Tibial nerve (tissue), 4 donors: ENCODE results near the gene GSPT1. TPM values are rescaled to one million over a fixed set of nuclear protein-coding genes. Genes with fewer than 3 reads are reported as not detected.
"Not testable (repeated sequence)": the region's sequence is repeated elsewhere in the genome, so short reads cannot be mapped to it uniquely, and the experiment has no call there.

Experiments used
- DNase-seq, 2 donors: peaks; one replicate each; pipeline ENCODE4 v3.0.0-alpha.2; 2019; ENCODE audit warnings: low spot score in 2 of 2
- H3K27ac ChIP-seq, 4 donors: fragments of 200-600 bp; sonication (generic) in 3 of 4; one replicate each; pipeline ENCODE4 v1.5.1; 2017 to 2019; ENCODE audit warnings: mild to moderate bottlenecking in 1 of 4
- H3K27me3 ChIP-seq, 2 donors: fragments of 200-600 bp; sonication (generic) in 1 of 2; one replicate each; pipeline versions ENCODE4 v1.5.1 to v1.6.0; 2017 to 2019
- H3K36me3 ChIP-seq, 3 donors: fragments of 200-600 bp; sonication (generic); one replicate each; pipeline ENCODE4 v1.5.1; 2018 to 2019
- H3K4me1 ChIP-seq, 4 donors: fragments of 200-600 bp; sonication (generic) in 3 of 4; one replicate each; pipeline ENCODE4 v1.5.1; 2017 to 2019
- H3K4me3 ChIP-seq, 4 donors: fragments of 200-600 bp; sonication (generic) in 3 of 4; one replicate each; pipeline ENCODE4 v1.5.1; 2017 to 2019; ENCODE audit warnings: mild to moderate bottlenecking in 1 of 4, moderate library complexity in 1 of 4
- H3K9me3 ChIP-seq, 4 donors: fragments of 200-600 bp; sonication (generic) in 3 of 4; one replicate each; pipeline ENCODE4 v1.5.1; 2017 to 2019
- CTCF ChIP-seq, 5 experiments: fragments of 200-600 bp in 3 of 5; fragments of 450-650 bp in 2 of 5; sonication (generic) in 3 of 5; IDR thresholded peaks; one replicate each; pipeline ENCODE4 v1.5.1; 2016 to 2019; ENCODE audit warnings: antibody characterized with exemption in 5 of 5, mild to moderate bottlenecking in 3 of 5, moderate library complexity in 2 of 5
- EP300 ChIP-seq, 2 donors: sonication (generic); formaldehyde crosslinking; IDR thresholded peaks; one replicate each; pipeline ENCODE4 v1.6.1; 2017; ENCODE audit warnings: antibody characterized with exemption in 2 of 2, mild to moderate bottlenecking in 1 of 2
- POLR2A ChIP-seq, 2 donors: fragments of 450-650 bp; IDR thresholded peaks; one replicate each; pipeline ENCODE4 v1.6.1; 2017; ENCODE audit warnings: antibody characterized with exemption in 2 of 2, mild to moderate bottlenecking in 2 of 2, moderate library complexity in 2 of 2
- WGBS, 2 donors: methylation state at CpG; one replicate each; pipeline ENCODE4 v1.1.5; 2018; 5-methylcytosine and 5-hydroxymethylcytosine counted together
- total RNA-seq, 4 donors: library from RNA; depleted of rRNA; stranded (reverse); fragments of >200 nt; gene quantifications; one replicate each; pipeline ENCODE4 v1.1.0, GENCODE V29; 2016

GSPT1 gene
- total RNA-seq, 4 donors from 2014 or later, result 43.2 to 49.8 (median 46.2) TPM

- WGBS, 2 donors, result 84 to 90% methylated on average over 5 of the region's 5 CpGs
- H3K4me3 ChIP-seq, result no peak overlapping the region
- H3K9me3 ChIP-seq, result no peaks in the 10 kb centered on the region
- TF ChIP-seq POLR2A (IDR thresholded peaks at IDR 0.05) (no peak), EP300 (IDR thresholded peaks at IDR 0.05) (no peak), CTCF (IDR thresholded peaks at IDR 0.05) (no peak)
- H3K4me1 ChIP-seq, result no peaks in the 10 kb centered on the region
- no peaks in the 10 kb centered on the region for H3K36me3 ChIP-seq
- DNase-seq, result no peak
- no peaks in the 10 kb centered on the region for H3K27me3 ChIP-seq
- H3K27ac ChIP-seq, result no peak overlapping the region
Measured at GRCh38 chr16:11948819-11949218, 33.1 kb upstream of the GSPT1 start.

DNA sequence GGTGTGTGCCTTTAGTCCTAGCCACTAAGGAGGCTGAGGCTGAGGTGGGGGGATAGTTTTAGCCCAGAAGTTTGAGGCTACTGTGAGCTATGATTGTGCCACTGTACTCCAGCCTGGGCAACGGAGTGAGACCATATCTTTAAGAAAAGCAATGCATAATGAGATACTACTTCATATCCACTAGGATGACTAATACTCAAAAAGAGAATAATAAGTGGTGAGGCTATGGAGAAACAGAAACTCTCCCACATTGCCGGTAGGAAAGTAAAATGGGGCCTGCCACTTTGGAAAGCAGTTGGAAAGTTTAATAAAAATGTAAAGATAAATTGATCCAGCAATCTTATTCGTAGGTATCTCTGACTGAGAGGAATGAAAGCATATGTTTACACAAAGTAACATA, 30.7 kb upstream of the GSPT1 start:
- Histone ChIP-seq H3K27me3 (no peaks in the 10 kb centered on the region), H3K9me3 (no peaks in the 10 kb centered on the region), H3K27ac (no peak overlapping the region), H3K4me3 (no peak overlapping the region), H3K36me3 (no peaks in the 10 kb centered on the region), H3K4me1 (no peaks in the 10 kb centered on the region)
- WGBS, 2 donors, result 74 to 80% methylated on average over 3 of the region's 3 CpGs
- TF ChIP-seq EP300 (IDR thresholded peaks at IDR 0.05) (no peak), CTCF (IDR thresholded peaks at IDR 0.05) (no peak), POLR2A (IDR thresholded peaks at IDR 0.05) (no peak)
- no peak for DNase-seq

DNA sequence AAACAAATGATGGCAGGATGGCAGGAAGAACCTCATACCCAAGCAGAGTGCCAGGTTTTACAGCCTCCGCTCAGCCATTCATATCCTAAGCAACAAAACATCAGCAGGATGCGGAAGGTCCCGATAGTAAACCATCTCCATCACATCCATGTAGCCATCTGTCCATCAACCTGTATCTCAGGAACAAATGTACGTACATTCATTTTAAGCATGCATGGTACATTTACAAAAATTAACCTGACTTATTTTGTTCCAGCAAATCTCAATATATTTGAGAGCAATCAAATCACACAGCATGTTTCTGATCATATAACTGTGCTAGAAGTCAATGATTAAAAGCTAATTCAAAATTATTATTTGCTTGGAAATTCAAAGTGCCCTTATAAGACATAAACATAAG, 26.2 kb upstream of the GSPT1 start, which contains the start of gene NPIPB2:
Gene NPIPB2, minus strand, starts transcription at position 101 of the 400 bp plus-strand sequence. Its CDS starts 0 bp downstream, at position 101.
- not testable (repeated sequence) for H3K27ac ChIP-seq, H3K27me3 ChIP-seq, H3K4me1 ChIP-seq, H3K9me3 ChIP-seq, DNase-seq, H3K36me3 ChIP-seq, H3K4me3 ChIP-seq
- 92% methylated on average over 2 of the region's 4 CpGs; no CpG with 5 or more reads in 1 of the 2 donors for WGBS, 2 donors

- not testable (repeated sequence) for H3K4me3 ChIP-seq, H3K27ac ChIP-seq, H3K27me3 ChIP-seq, H3K9me3 ChIP-seq, H3K4me1 ChIP-seq, DNase-seq, H3K36me3 ChIP-seq
- WGBS, 2 donors, result 79 to 85% methylated on average over 13 of the region's 13 CpGs
Measured at GRCh38 chr16:11927350-11927749, 11.6 kb upstream of the GSPT1 start.

- H3K9me3 ChIP-seq, DNase-seq, H3K4me1 ChIP-seq, H3K27ac ChIP-seq, H3K4me3 ChIP-seq, H3K27me3 ChIP-seq, H3K36me3 ChIP-seq: not testable (repeated sequence)
- whole genome bisulfite sequencing, 2 donors, result 75 to 81% methylated on average over 10 of the region's 10 CpGs
Measured at GRCh38 chr16:11924046-11924445, 8.3 kb upstream of the GSPT1 start.

DNA sequence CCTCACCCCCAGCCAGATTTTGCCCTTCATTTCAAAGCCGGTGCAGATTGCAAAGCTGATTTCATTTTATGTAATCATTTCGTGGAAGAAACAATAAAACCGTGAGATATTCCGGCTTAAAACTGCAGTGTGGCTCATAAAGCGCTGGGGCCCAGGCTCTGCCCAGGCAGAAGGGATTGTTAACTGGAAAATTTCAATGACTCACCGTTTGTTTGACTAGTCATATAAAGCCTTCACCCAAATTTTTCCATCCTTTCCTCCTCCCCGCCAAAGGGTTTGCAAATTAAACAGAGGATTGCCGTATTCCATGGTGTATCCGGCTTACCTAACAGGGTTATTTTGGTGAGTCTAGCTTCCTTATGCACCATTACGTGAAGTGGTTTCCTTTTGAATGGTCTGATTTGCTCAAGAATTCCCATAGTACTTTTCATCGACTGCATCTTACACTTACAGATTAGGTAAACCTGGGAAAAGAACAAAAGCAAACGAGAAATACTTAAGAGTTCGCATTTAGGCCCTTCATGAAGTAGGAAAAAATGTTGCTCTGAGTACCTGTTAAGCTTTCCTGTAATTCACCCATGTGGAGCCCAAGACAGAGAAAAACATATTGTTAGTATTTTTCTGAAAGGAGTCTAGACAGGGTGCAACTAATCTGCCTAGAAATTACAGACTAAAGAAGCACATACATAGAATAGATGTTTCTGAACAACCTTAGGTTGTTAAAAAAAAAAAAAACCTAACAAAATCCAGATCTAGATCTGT, 949 bp upstream of the GSPT1 start:
- WGBS, 2 donors, result 59 to 64% methylated on average over 13 of the region's 13 CpGs
- DNase-seq, result no peak
- Histone ChIP-seq H3K4me3 (peak overlapping the region; percentile 39 to 87 (median 84)), H3K36me3 (no peaks in the 10 kb centered on the region), H3K4me1 (peaks cover 0 to 34% (median 14%) of the 10 kb centered on the region in 4 donors), H3K27me3 (no peaks in the 10 kb centered on the region), H3K27ac (peak overlapping the region; percentile 42 to 95 (median 80)), H3K9me3 (no peaks in the 10 kb centered on the region)
- TF ChIP-seq EP300 (IDR thresholded peaks at IDR 0.05) (no peak), CTCF (IDR thresholded peaks at IDR 0.05) (no peak), POLR2A (IDR thresholded peaks at IDR 0.05) (no peak)
